SK-N-SH (cell line): ENCODE results near the gene SDK1. TPM values are rescaled to one million over a fixed set of nuclear protein-coding genes. Genes with fewer than 3 reads are reported as not detected.

Source experiments
- CTCF ChIA-PET: fragments of 300-600, 350-600 bp; formaldehyde crosslinking; extraction: SDS; loops from one replicate; lab custom pipeline; 2021; lab: Yijun Ruan, JAX
- POLR2A ChIA-PET: fragments of 350-600 bp; sonication (Branson Sonifier 250); formaldehyde crosslinking; extraction: SDS; loops from one replicate; lab custom pipeline; 2020; ENCODE audit warnings: antibody characterized with exemption, inconsistent platforms; lab: Yijun Ruan, JAX
- DNase-seq: peaks from one replicate; pipeline ENCODE4 v3.0.0; 2012
- H2AFZ ChIP-seq: fragments of 200-600 bp; sonication (generic); 2 replicates; pipeline ENCODE4 v1.8.1; 2016; ENCODE audit warnings: antibody characterized with exemption, mild to moderate bottlenecking, low read depth
- H3F3A ChIP-seq: fragments of 200-600 bp; sonication (generic); replicated peaks from 2 replicates; pipeline ENCODE3; 2016; ENCODE audit warnings: antibody characterized with exemption, mild to moderate bottlenecking; ENCODE audit not compliant: insufficient read depth
- H3K27ac ChIP-seq, 2 experiments: fragments of 200-500 bp in 1 of 2; fragments of 200-600 bp in 1 of 2; sonication (Bioruptor generic) in 1 of 2; sonication (generic), shearing (Covaris generic) in 1 of 2; 2 replicates each; pipeline versions ENCODE4 v1.5.1 to v1.6.1; 2014 to 2016; ENCODE audit warnings: low read depth in 2 of 2, inconsistent platforms in 1 of 2, low read length in 1 of 2, mild to moderate bottlenecking in 1 of 2, mixed read lengths in 1 of 2
- H3K27me3 ChIP-seq: fragments of 200-600 bp; sonication (generic), shearing (Covaris generic); 2 replicates; pipeline ENCODE4 v1.6.1; 2016; ENCODE audit warnings: mixed run types; ENCODE audit not compliant: insufficient read depth
- H3K36me3 ChIP-seq, 2 experiments: fragments of 200-500 bp in 1 of 2; fragments of 200-600 bp in 1 of 2; sonication (Bioruptor generic) in 1 of 2; sonication (generic) in 1 of 2; replicated peaks in 1 of 2; 2 replicates each; pipeline versions ENCODE3 to v1.5.1; 2014 to 2016; ENCODE audit warnings: low read length in 1 of 2, mild to moderate bottlenecking in 1 of 2; ENCODE audit not compliant: insufficient read depth in 2 of 2, control insufficient read depth in 1 of 2
- H3K4me1 ChIP-seq, 2 experiments: fragments of 200-500 bp in 1 of 2; fragments of 200-600 bp in 1 of 2; sonication (Bioruptor generic) in 1 of 2; sonication (generic), shearing (Covaris generic) in 1 of 2; 2 replicates each; pipeline versions ENCODE4 v1.5.1 to v1.6.1; 2014 to 2016; ENCODE audit warnings: low read depth in 1 of 2, low read length in 1 of 2, mixed run types in 1 of 2; ENCODE audit not compliant: insufficient read depth in 2 of 2, control insufficient read depth in 1 of 2
- H3K4me2 ChIP-seq: fragments of 200-600 bp; sonication (generic), shearing (Covaris generic); 2 replicates; pipeline ENCODE4 v1.6.1; 2017; ENCODE audit warnings: mixed run types
- H3K4me3 ChIP-seq, 2 experiments: fragments of 200-500 bp in 1 of 2; fragments of 200-600 bp in 1 of 2; sonication (Bioruptor generic) in 1 of 2; sonication (generic), shearing (Covaris generic) in 1 of 2; 2 replicates each; pipeline versions ENCODE4 v1.5.1 to v1.8.1; 2014 to 2016; ENCODE audit warnings: low read depth in 2 of 2, inconsistent platforms in 1 of 2, low read length in 1 of 2, mild to moderate bottlenecking in 1 of 2, mixed read lengths in 1 of 2, moderate library complexity in 1 of 2
- H3K79me2 ChIP-seq: fragments of 200-600 bp; sonication (generic); 2 replicates; pipeline ENCODE4 v1.8.1; 2017; ENCODE audit warnings: mild to moderate bottlenecking; ENCODE audit not compliant: insufficient read depth
- H3K9ac ChIP-seq: fragments of 200-600 bp; sonication (generic); 2 replicates; pipeline ENCODE4 v1.6.1; 2017; ENCODE audit warnings: mixed run types
- H3K9me2 ChIP-seq: fragments of 200-600 bp; sonication (generic); 2 replicates; pipeline ENCODE4 v1.6.1; 2017; ENCODE audit warnings: mixed run types
- H3K9me3 ChIP-seq: fragments of 200-600 bp; sonication (generic); 2 replicates; pipeline ENCODE4 v1.6.1; 2017; ENCODE audit warnings: mixed run types, mild to moderate bottlenecking, moderate library complexity
- H4K20me1 ChIP-seq: fragments of 200-600 bp; sonication (generic); 2 replicates; pipeline ENCODE4 v1.6.1; 2017; ENCODE audit warnings: mild to moderate bottlenecking, mixed run types; ENCODE audit not compliant: insufficient read depth
- CHD2 ChIP-seq: fragments of 150-350 bp; IDR thresholded peaks from 2 replicates; pipeline ENCODE4 v1.6.1; 2018; ENCODE audit warnings: low read length; ENCODE audit not compliant: partially characterized antibody
- ELF1 ChIP-seq: IDR thresholded peaks from 2 replicates; pipeline ENCODE4 v1.4.0; 2012
- FOSL2 ChIP-seq: IDR thresholded peaks from 2 replicates; pipeline ENCODE4 v1.4.0; 2012; ENCODE audit warnings: low read depth, mild to moderate bottlenecking, moderate library complexity, borderline replicate concordance
- JUND ChIP-seq: IDR thresholded peaks from 2 replicates; pipeline ENCODE4 v1.4.0; 2012
- MEF2A ChIP-seq: IDR thresholded peaks from 2 replicates; pipeline ENCODE4 v1.4.0; 2012; ENCODE audit warnings: low read depth, borderline replicate concordance
- NRF1 ChIP-seq: IDR thresholded peaks from 2 replicates; pipeline ENCODE4 v1.6.1; 2012; ENCODE audit warnings: low read depth, mild to moderate bottlenecking, low read length
- RCOR1 ChIP-seq: fragments of 150-350 bp; IDR thresholded peaks from 2 replicates; pipeline ENCODE4 v1.6.1; 2017; ENCODE audit warnings: antibody characterized with exemption, low read length
- RFX5 ChIP-seq: IDR thresholded peaks from 2 replicates; pipeline ENCODE4 v1.6.1; 2012; ENCODE audit warnings: mild to moderate bottlenecking, improper control_type of control experiment, low read length
- RXRA ChIP-seq: IDR thresholded peaks from 2 replicates; pipeline ENCODE4 v1.4.0; 2012; ENCODE audit warnings: low read depth, mild to moderate bottlenecking, borderline replicate concordance
- SIN3A ChIP-seq: IDR thresholded peaks from 2 replicates; pipeline ENCODE4 v1.6.1; 2012; ENCODE audit warnings: low read depth, mild to moderate bottlenecking, low read length, moderate library complexity, borderline replicate concordance
- SMC3 ChIP-seq: IDR thresholded peaks from 2 replicates; pipeline ENCODE4 v1.6.1; 2012; ENCODE audit warnings: low read depth, low read length, improper control_type of control experiment
- TAF1 ChIP-seq: IDR thresholded peaks from 2 replicates; pipeline ENCODE4 v1.6.1; 2012; ENCODE audit warnings: low read depth, mild to moderate bottlenecking, low read length, moderate library complexity, borderline replicate concordance
- TCF12 ChIP-seq: IDR thresholded peaks from 2 replicates; pipeline ENCODE4 v1.4.0; 2012
- TEAD4 ChIP-seq: IDR thresholded peaks from 2 replicates; pipeline ENCODE4 v1.4.0; 2012; ENCODE audit warnings: mild to moderate bottlenecking, borderline replicate concordance; ENCODE audit not compliant: insufficient read depth
- YY1 ChIP-seq: IDR thresholded peaks from 2 replicates; pipeline ENCODE4 v1.4.0; 2012; ENCODE audit warnings: low read depth, mild to moderate bottlenecking
- whole genome bisulfite sequencing: methylation state at CpG from one replicate; pipeline ENCODE4 v1.1.6; 2017; ENCODE audit warnings: low lambda C conversion rate; 5-methylcytosine and 5-hydroxymethylcytosine counted together
- polyA plus RNA-seq, 3 experiments: library from polyadenylated mRNA; depleted of rRNA; stranded (reverse); fragments of >200 nt; gene quantifications; 2 replicates each; pipeline ENCODE4 v1.2.3, GENCODE V29; 2012
- TF ChIP-seq, protein P1 (sequence below): IDR thresholded peaks from 2 replicates; pipeline ENCODE4; 2012
- TF ChIP-seq, protein P2 (sequence below): IDR thresholded peaks from 2 replicates; pipeline ENCODE4 v1.4.0; 2012; ENCODE audit warnings: low read depth, borderline replicate concordance
- TF ChIP-seq, protein P3 (sequence below): IDR thresholded peaks from 2 replicates; pipeline ENCODE4 v1.6.1; 2012; ENCODE audit warnings: mild to moderate bottlenecking, low read depth, low read length, moderate library complexity
- TF ChIP-seq, protein P4 (sequence below): fragments of 150-350 bp; IDR thresholded peaks from 2 replicates; pipeline ENCODE4 v1.6.1; 2016; ENCODE audit warnings: mild to moderate bottlenecking, low read depth, low read length

The SDK1 gene
- polyA plus RNA-seq, 1 of the 3 experiments (the other 2 are of a cell fraction) = 1.2 TPM

DNA sequence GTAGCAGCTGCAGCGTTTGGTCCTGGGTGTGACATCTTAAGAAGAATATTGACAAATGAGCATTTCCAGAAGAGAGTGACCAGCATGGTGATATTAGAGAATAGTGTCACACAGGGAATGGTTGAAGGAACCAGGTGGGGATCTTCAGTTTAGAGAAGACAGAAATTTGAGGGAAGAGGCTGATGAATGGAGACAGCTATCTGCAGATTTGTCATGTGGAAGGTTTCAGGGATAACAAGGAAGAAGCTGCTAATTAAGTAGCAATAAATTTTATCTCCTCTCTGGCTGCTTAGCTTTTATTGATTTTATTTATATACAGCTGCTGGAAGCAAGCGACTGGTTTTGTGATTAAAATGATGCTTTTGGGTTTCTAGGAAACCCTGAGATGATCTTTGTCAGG lies 26.0 kb downstream of the SDK1 start:
- no peak overlapping the region for H3K9ac ChIP-seq
- no peak overlapping the region for H3K4me3 ChIP-seq
- DNase-seq = no peak
- no peaks in the 10 kb centered on the region for H3K36me3 ChIP-seq
- no peaks in the 10 kb centered on the region for H3K27me3 ChIP-seq
- no peak overlapping the region for H3K4me2 ChIP-seq
- no peak overlapping the region for H3K27ac ChIP-seq
- TF ChIP-seq TCF12 (no peak), ELF1 (no peak), TEAD4 (no peak), CHD2 (no peak), RXRA (no peak), FOSL2 (no peak), SMC3 (no peak), YY1 (no peak), TAF1 (no peak), SIN3A (no peak), NRF1 (no peak), MEF2A (no peak), RFX5 (no peak), RCOR1 (no peak), JUND (no peak)
- TF ChIP-seq, protein P1, sequence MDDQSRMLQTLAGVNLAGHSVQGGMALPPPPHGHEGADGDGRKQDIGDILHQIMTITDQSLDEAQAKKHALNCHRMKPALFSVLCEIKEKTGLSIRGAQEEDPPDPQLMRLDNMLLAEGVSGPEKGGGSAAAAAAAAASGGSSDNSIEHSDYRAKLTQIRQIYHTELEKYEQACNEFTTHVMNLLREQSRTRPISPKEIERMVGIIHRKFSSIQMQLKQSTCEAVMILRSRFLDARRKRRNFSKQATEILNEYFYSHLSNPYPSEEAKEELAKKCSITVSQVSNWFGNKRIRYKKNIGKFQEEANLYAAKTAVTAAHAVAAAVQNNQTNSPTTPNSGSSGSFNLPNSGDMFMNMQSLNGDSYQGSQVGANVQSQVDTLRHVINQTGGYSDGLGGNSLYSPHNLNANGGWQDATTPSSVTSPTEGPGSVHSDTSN = no peak
- TF ChIP-seq, protein P2, sequence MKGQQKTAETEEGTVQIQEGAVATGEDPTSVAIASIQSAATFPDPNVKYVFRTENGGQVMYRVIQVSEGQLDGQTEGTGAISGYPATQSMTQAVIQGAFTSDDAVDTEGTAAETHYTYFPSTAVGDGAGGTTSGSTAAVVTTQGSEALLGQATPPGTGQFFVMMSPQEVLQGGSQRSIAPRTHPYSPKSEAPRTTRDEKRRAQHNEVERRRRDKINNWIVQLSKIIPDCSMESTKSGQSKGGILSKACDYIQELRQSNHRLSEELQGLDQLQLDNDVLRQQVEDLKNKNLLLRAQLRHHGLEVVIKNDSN = no peak
- TF ChIP-seq, protein P3, sequence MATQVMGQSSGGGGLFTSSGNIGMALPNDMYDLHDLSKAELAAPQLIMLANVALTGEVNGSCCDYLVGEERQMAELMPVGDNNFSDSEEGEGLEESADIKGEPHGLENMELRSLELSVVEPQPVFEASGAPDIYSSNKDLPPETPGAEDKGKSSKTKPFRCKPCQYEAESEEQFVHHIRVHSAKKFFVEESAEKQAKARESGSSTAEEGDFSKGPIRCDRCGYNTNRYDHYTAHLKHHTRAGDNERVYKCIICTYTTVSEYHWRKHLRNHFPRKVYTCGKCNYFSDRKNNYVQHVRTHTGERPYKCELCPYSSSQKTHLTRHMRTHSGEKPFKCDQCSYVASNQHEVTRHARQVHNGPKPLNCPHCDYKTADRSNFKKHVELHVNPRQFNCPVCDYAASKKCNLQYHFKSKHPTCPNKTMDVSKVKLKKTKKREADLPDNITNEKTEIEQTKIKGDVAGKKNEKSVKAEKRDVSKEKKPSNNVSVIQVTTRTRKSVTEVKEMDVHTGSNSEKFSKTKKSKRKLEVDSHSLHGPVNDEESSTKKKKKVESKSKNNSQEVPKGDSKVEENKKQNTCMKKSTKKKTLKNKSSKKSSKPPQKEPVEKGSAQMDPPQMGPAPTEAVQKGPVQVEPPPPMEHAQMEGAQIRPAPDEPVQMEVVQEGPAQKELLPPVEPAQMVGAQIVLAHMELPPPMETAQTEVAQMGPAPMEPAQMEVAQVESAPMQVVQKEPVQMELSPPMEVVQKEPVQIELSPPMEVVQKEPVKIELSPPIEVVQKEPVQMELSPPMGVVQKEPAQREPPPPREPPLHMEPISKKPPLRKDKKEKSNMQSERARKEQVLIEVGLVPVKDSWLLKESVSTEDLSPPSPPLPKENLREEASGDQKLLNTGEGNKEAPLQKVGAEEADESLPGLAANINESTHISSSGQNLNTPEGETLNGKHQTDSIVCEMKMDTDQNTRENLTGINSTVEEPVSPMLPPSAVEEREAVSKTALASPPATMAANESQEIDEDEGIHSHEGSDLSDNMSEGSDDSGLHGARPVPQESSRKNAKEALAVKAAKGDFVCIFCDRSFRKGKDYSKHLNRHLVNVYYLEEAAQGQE = no peak
- TF ChIP-seq, protein P4, sequence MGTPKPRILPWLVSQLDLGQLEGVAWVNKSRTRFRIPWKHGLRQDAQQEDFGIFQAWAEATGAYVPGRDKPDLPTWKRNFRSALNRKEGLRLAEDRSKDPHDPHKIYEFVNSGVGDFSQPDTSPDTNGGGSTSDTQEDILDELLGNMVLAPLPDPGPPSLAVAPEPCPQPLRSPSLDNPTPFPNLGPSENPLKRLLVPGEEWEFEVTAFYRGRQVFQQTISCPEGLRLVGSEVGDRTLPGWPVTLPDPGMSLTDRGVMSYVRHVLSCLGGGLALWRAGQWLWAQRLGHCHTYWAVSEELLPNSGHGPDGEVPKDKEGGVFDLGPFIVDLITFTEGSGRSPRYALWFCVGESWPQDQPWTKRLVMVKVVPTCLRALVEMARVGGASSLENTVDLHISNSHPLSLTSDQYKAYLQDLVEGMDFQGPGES = no peak
- 63% methylated on average over 2 of the region's 2 CpGs for WGBS
- POLR2A ChIA-PET = no interaction called here
- H3F3A ChIP-seq = no peaks in the 10 kb centered on the region
- CTCF ChIA-PET = interaction anchor here (1.1 to 1.9 kb wide), 3 partner anchors 10 to 28 kb away, joined by 3 to 4 read pairs (median 4); no protein-coding TSS in a partner anchor
- no peaks in the 10 kb centered on the region for H3K9me3 ChIP-seq
- no peaks in the 10 kb centered on the region; a peak in 1 of 4 replicates for H3K4me1 ChIP-seq
- H4K20me1 ChIP-seq = no peaks in the 10 kb centered on the region
- no peak overlapping the region for H2AFZ ChIP-seq
- no peaks in the 10 kb centered on the region for H3K79me2 ChIP-seq
- H3K9me2 ChIP-seq = no peaks in the 10 kb centered on the region
